SK-N-SH treated with all-trans-retinoic acid at 6 μM for 48 hours (cell line): ENCODE results near the gene CITED2.

Source experiments
- ATAC-seq: fragments of 200-7000 bp; cut with Tn5 transposase; 3 replicates; pipeline ENCODE4 v1.9.1; 2020; ENCODE audit warnings: mild to moderate bottlenecking, moderate library complexity
- ARNTL ChIP-seq: fragments of 450-650 bp; formaldehyde crosslinking; IDR thresholded peaks from 2 replicates; pipeline ENCODE4 v1.5.0; 2020; ENCODE audit warnings: low read depth, mild to moderate bottlenecking, moderate library complexity, borderline replicate concordance
- BACH2 ChIP-seq: fragments of 250-450 bp; sonication (Bioruptor Pico); IDR thresholded peaks from 2 replicates; pipeline ENCODE4 v1.9.0; 2021; ENCODE audit warnings: mild to moderate bottlenecking, borderline replicate concordance
- CREB5 ChIP-seq: fragments of 250-450 bp; sonication (Bioruptor Pico); IDR thresholded peaks from 2 replicates; pipeline ENCODE4 v1.5.1; 2020; ENCODE audit warnings: low read depth, mild to moderate bottlenecking, moderate library complexity
- CSDC2 ChIP-seq: fragments of 250-450 bp; sonication (Bioruptor Pico); IDR thresholded peaks from 2 replicates; pipeline ENCODE4 v1.5.0; 2020; ENCODE audit warnings: mild to moderate bottlenecking, moderate library complexity
- CSRNP3 ChIP-seq: fragments of 250-450 bp; sonication (Bioruptor Pico); IDR thresholded peaks from 2 replicates; pipeline ENCODE4 v1.5.1; 2021; ENCODE audit warnings: mild to moderate bottlenecking, moderate library complexity
- GLIS3 ChIP-seq: fragments of 250-450 bp; sonication (Bioruptor Pico); IDR thresholded peaks from 2 replicates; pipeline ENCODE4 v1.5.0; 2020; ENCODE audit warnings: mild to moderate bottlenecking, moderate library complexity
- ISL1 ChIP-seq: fragments of 250-450 bp; sonication (Bioruptor Pico); IDR thresholded peaks from 2 replicates; pipeline ENCODE4 v2.1.2; 2022; ENCODE audit warnings: mild to moderate bottlenecking, moderate library complexity
- POU6F1 ChIP-seq: fragments of 250-450 bp; sonication (Bioruptor Pico); IDR thresholded peaks from 2 replicates; pipeline ENCODE4 v1.8.0; 2021; ENCODE audit warnings: low read depth, mild to moderate bottlenecking, moderate library complexity, borderline replicate concordance
- PPARA ChIP-seq: fragments of 250-450 bp; sonication (Bioruptor Pico); IDR thresholded peaks from 2 replicates; pipeline ENCODE4 v1.5.0; 2020; ENCODE audit warnings: mild to moderate bottlenecking, borderline replicate concordance
- TCF4 ChIP-seq: fragments of 250-450 bp; sonication (Bioruptor Pico); IDR thresholded peaks from 2 replicates; pipeline ENCODE4 v1.8.0; 2021; ENCODE audit warnings: mild to moderate bottlenecking, moderate library complexity, borderline replicate concordance
- TOX ChIP-seq: fragments of 250-450 bp; sonication (Bioruptor Pico); IDR thresholded peaks from 2 replicates; pipeline ENCODE4 v1.8.0; 2021; ENCODE audit warnings: mild to moderate bottlenecking, moderate library complexity, borderline replicate concordance
- ZC3H10 ChIP-seq: fragments of 250-450 bp; sonication (Bioruptor Pico); IDR thresholded peaks from 2 replicates; pipeline ENCODE4 v1.5.1; 2021; ENCODE audit warnings: mild to moderate bottlenecking, moderate library complexity
- ZNF8 ChIP-seq: fragments of 450-650 bp; formaldehyde crosslinking; IDR thresholded peaks from 2 replicates; pipeline ENCODE4 v1.5.0; 2020; ENCODE audit warnings: mild to moderate bottlenecking, moderate library complexity
- TF ChIP-seq, protein P1 (sequence below): fragments of 250-450 bp; sonication (Bioruptor Pico); IDR thresholded peaks from 2 replicates; pipeline ENCODE4 v1.5.0; 2020; ENCODE audit warnings: mild to moderate bottlenecking, moderate library complexity

The CITED2 gene

GRCh38 chr6:139407718-139408222 lies 33.3 kb upstream of the CITED2 start:
- ATAC-seq: peak; percentile 79
- TF ChIP-seq GLIS3 (CRISPR knock-in tag) (no peak), TOX (CRISPR knock-in tag) (peak; percentile 72; the same call in 1 of the 2 replicates), ZC3H10 (CRISPR knock-in tag) (peak; percentile 70), BACH2 (CRISPR knock-in tag) (no peak)

- ATAC-seq: no peak; the same call in 2 of the 3 replicates
- TF ChIP-seq TCF4 (CRISPR knock-in tag) (no peak), PPARA (CRISPR knock-in tag) (no peak), ZNF8 (CRISPR knock-in tag) (no peak), ARNTL (CRISPR knock-in tag) (no peak), CSRNP3 (CRISPR knock-in tag) (no peak), ISL1 (CRISPR knock-in tag) (no peak), GLIS3 (CRISPR knock-in tag) (no peak), TOX (CRISPR knock-in tag) (no peak; the same call in 1 of the 2 replicates)
- TF ChIP-seq, protein P1, sequence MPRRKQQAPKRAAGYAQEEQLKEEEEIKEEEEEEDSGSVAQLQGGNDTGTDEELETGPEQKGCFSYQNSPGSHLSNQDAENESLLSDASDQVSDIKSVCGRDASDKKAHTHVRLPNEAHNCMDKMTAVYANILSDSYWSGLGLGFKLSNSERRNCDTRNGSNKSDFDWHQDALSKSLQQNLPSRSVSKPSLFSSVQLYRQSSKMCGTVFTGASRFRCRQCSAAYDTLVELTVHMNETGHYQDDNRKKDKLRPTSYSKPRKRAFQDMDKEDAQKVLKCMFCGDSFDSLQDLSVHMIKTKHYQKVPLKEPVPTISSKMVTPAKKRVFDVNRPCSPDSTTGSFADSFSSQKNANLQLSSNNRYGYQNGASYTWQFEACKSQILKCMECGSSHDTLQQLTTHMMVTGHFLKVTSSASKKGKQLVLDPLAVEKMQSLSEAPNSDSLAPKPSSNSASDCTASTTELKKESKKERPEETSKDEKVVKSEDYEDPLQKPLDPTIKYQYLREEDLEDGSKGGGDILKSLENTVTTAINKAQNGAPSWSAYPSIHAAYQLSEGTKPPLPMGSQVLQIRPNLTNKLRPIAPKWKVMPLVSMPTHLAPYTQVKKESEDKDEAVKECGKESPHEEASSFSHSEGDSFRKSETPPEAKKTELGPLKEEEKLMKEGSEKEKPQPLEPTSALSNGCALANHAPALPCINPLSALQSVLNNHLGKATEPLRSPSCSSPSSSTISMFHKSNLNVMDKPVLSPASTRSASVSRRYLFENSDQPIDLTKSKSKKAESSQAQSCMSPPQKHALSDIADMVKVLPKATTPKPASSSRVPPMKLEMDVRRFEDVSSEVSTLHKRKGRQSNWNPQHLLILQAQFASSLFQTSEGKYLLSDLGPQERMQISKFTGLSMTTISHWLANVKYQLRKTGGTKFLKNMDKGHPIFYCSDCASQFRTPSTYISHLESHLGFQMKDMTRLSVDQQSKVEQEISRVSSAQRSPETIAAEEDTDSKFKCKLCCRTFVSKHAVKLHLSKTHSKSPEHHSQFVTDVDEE (CRISPR knock-in tag): no peak
Measured at GRCh38 chr6:139406577-139407343, 32.3 kb upstream of the CITED2 start.

DNA sequence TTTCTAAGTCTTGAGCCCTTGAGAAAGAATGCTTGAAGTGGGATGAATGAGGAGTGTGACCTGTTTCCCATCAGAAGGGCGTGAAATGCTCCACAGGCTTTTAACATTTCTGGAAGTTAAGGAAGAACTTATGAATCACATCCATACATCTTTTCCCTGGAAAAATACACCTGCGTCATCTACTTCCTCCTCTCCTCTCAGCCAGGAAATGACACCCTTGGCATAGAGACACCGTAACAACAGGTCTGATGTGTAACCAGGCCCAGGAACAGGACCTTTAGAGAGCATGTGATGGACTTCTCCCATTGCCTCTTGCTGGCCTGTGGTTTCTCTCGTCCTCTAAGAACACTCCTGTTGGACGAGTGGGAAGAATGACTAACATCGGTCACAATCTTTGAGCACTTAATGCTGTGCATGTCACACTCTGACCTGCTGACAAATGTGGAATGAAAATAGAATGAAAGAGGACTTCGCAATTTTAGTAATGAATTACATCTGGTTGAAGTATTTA lies 28.5 kb upstream of the CITED2 start:
- TF ChIP-seq ISL1 (CRISPR knock-in tag) (no peak), ARNTL (CRISPR knock-in tag) (no peak), ZC3H10 (CRISPR knock-in tag) (no peak), PPARA (CRISPR knock-in tag) (no peak), CSRNP3 (CRISPR knock-in tag) (no peak), CREB5 (no peak)
- TF ChIP-seq, protein P1 (CRISPR knock-in tag): no peak
- ATAC-seq: peak; percentile 69

GRCh38 chr6:139398658-139399057 lies 24.2 kb upstream of the CITED2 start:
- ATAC-seq: no peak
- TF ChIP-seq ARNTL (CRISPR knock-in tag) (no peak), PPARA (CRISPR knock-in tag) (no peak), CSDC2 (CRISPR knock-in tag) (no peak), CSRNP3 (CRISPR knock-in tag) (no peak), POU6F1 (CRISPR knock-in tag) (no peak), GLIS3 (CRISPR knock-in tag) (no peak), ZNF8 (CRISPR knock-in tag) (no peak)
- TF ChIP-seq, protein P1 (CRISPR knock-in tag): no peak
